Stimulated activated CD8-positive, alpha-beta memory T cell treated with anti-CD3 and anti-CD28 coated beads, Interleukin-12 subunit alpha, Interleukin-12 subunit beta, amount 100 ng/mL, for 4 hours (primary cell): Measurements from ENCODE around the gene PLA2G4A.

Experiments
- DNase-seq: peaks from one replicate; pipeline ENCODE4 v3.0.0-alpha.2; 2020; ENCODE audit warnings: low read depth

PLA2G4A gene

DNA sequence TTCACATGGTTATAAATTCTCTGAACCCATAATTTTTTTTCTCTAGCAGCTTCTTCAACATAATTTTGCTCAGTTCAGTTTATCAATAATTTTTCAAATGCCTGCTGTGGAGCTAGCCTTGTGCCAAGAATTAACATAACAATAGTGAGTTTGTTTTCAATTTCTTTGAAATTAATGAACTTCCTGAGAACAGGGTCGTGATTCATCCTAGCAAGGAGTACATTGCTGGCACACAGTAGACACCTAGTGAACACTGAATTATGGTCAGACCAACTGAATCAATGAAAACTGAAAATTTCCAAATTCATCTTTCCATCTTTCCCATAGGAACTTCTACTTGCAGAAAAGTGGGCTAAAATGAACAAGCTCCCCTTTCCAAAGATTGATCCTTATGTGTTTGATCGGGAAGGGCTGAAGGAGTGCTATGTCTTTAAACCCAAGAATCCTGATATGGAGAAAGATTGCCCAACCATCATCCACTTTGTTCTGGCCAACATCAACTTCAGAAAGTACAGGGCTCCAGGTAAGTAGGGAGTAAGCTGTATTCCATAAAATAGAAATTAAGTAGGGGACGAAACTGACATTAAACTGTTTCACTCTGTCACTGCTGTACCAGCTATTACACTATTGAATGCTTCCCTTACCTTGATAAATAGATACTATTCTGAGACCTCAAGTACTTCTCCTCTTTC, 148.7 kb downstream of the PLA2G4A start:
- no peak for DNase-seq

DNA sequence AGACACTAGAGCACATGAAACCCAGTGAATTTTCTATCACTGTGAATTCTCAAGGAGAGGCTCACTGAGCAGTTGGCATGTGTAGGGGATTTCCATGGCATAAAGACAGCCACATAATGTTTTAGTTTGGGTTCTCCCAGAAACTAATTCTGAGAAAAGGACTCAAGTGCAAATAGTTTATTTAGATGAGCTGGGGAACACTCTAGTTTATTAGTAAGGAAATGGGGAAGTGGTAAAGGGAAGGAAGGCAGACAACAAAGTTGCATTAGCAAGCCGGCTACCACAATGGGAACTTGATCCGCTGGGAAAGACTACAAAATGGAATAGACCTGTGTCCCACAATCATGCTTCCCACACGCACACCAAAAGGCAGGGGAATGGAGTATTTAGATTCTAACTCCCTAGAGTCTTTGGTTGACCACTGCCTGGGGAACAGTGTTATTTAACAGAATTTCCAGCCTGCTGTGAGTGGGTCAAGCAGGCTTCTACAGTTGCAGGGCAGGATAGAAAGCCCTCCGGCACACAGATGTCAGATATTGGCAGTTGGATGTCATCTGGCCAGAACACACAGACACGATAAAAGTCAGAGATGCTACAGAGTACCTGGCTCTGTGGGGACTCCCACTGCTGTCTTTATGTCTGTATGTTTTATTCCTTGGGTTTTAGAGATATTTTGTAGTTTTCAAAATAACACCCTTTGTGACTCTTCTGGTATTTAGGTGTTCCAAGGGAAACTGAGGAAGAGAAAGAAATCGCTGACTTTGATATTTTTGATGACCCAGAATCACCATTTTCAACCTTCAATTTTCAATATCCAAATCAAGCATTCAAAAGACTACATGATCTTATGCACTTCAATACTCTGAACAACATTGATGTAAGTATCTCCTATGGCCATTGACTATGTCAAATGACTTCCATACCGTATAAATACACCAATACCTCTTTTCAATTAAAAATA, 150.1 kb downstream of the PLA2G4A start:
- DNase-seq = no peak

DNA sequence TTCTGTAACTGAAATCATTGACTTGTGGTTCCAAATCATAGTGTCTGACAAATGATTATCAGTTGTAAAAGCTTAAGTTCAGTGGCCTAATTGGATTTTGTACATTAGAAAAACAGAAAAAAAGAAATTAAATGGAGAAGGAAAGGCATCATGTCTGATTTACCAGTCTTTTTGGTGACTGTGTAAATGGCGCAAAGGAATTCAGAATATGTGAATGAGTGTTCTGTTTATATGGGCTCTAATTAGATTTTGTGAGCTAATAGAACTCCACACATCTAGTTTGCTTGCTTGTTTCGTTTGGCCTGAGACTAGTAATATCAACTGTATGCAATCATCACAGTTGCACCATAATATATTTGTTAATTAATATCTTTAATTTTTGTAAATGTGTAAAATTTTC, 151.7 kb downstream of the PLA2G4A start:
- no peak for DNase-seq

DNA sequence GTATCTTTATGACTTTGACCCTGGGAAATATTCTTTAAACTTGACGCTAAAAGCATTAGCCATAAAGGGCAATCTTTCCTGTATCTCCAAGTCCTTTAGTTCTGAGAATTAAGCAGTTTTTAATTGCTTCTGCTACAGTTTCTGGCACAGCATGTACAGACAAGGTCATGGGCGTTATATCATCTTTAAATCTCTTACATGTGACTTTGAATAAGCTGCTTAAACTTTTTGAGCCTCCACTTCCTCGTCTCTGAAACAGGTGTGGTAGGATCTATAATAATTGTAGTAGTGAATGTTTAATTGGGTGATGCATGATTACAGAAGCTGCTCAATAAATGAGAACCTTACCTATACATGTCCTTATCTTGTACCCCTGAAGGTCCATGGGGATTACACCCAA, 153.4 kb downstream of the PLA2G4A start:
- no peak for DNase-seq

DNA sequence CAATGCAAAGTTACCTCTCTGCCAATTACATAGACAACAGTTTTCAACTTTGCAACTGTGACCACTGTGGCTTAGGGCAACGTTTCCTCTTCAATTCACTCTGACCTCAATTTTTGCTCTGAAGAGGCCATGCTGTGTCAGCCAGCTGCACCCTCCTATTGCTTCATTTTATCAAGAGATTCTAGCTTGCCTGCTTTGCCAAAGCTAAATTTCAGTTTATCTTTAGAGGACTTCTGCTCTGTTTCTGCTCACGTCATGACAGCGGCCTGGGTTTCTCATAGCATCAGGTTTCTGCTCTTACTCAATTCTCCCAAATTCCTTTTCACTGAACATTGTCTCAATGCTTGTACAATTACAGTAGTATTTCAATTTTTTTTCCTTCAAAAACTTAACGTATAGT, 154.6 kb downstream of the PLA2G4A start:
- no peak for DNase-seq

DNA sequence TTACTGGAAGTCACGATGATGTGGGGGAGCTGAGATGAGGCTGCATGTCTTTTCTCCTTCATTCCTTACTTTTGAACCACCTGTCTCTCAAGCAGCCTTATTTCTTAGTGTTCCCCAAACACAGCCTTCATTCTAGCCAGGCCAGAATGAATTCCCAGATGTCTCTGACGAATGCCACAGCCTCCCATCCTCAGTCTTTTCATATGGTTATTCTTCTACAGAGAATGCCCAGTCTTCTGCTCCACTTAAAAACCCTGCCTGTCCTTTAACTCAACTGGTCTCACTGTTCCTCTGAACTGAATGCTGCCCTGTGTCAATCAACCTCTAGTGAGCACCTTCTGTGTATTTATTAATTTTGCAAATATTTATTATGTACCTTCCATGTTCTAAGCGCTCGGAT, 156.2 kb downstream of the PLA2G4A start:
- DNase-seq = no peak

DNA sequence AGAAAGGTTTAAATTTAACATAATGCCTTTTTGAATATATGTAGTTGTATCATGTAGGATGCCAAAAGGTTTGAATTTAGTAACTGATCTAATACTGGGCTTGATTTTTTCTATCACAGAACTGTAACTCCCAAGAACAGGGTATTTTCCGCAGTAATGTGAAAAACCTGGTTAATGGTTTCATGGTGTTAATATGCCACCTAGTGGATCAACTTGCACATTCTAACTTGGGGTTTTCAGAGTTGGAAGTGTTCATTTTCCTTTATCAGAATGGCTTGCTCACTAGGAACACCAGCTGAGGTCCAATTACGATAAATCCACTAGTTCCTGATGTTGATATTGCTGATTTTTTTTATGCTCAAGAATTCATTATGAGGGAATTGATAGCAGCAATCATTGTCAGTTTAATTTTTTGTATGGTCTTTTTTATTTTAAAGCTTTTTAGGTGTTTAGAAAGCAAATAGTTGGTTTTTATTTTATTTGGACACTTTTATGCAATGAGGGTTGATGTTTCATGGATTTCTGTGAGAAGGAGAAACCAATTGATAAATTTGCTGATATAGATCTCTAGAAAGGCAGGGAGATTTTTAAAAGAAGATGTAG, 157.2 kb downstream of the PLA2G4A start:
- no peak for DNase-seq

DNA sequence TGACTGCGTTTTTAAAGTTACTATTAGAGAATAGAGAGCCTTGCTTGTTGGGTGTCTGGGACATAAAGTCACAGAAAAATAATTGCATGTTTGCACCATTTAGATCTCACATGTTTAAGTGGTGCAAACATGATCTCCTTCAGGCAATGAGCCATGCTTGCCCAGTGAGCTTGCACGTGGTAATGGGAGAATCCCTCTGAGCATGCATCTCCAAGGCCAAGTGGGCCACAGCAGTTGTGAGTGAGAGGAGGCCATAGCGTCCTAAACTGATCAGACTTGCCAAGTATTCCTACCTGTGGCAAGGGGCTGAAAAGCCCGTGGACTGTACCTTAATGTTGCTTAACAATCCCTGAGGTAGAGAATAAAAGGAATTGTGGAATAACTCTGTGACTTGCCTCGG, 158.3 kb downstream of the PLA2G4A start:
- no peak for DNase-seq

DNA sequence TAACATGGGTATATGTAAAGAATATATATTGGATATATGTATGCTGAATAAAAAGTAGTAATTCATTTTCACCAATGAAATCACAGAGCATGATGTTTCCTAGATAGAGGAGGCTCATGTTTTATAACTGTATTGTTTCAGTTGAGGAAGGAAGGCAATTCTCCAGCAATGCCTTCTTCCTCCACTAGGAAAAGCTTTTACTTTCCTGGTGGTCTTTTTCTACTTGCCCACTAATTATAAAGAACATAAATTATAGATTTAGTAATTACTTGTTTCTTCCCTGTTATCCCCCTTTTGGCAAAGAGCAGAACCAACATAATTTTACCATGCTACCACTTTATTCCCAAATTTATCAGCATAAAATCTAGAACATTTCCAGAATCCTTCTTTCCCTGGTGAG, 159.0 kb downstream of the PLA2G4A start:
- no peak for DNase-seq

DNA sequence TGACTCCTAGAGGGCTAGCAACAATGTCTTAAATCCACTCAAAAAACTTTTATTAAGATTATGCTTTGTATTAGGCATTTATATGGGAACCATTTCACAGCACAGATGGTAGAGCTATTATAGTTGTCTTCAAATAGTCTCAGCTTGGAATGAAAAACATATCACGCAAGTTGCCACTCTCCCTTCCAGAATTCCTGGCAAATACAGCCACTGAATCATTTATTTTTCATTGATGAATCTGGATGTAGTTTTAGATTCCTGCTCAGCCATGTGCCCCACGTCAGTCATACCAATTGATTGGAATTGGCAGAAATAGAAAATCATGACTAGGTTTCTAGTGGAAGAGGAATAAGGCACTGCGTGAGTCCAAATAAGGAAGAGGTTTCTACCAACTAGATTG, 165.2 kb downstream of the PLA2G4A start:
- DNase-seq = no peak

DNA sequence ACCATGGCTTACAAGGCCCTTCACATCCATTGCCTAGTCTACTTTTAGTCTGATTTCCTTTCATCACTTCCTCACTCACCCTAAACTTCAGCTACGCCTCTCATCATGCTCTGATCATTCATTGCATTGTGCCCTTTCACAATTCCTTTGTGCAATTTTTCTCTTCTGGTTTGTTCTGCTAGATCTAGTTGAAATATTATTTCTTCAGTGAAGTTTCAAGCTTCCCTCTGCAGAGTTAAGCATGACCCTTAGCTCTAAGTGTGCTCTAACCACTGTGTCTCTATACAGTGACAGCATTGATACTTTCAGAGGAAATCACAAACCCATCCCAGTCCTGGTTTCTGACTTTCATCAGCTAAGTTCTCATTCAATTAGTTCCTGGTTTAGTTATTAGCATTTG, 166.1 kb downstream of the PLA2G4A start:
- no peak for DNase-seq

DNA sequence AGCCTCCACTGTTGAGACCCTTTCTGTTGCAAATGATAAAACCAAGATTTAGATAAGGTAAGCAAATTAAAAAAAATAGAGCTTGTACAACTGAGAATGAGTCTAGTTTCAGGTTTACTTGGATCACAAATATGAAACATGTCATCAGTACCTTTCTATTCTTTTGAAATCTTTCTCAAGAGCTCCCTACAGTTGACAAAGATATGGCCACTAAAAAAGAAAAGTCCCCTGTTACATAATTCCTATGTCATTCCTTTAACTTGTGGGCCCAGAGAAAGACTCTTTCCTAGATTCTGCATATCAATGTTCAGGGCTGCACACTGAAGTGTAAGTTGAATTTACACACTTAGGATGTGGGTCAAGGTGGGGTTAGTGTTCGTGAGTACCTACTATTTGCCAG, 168.1 kb downstream of the PLA2G4A start:
- DNase-seq = no peak

DNA sequence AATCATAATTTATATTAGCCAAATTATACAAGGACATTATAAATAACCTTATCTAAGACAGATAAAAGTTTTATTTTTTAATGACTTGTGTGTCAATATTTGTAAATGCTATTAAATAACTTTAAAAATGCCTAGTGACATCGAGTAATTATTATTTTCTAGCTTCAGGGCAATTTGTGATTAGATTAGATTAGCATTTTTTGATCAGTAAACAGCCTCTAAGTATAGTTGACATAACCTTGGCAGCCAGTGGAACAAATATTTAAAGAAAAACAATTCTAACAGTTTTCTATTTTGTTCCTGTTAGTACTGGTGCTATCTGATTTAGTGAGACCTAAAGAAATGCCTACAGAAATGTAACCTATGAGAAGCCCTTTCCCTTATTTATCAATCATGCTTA, 169.1 kb downstream of the PLA2G4A start:
- no peak for DNase-seq

DNA sequence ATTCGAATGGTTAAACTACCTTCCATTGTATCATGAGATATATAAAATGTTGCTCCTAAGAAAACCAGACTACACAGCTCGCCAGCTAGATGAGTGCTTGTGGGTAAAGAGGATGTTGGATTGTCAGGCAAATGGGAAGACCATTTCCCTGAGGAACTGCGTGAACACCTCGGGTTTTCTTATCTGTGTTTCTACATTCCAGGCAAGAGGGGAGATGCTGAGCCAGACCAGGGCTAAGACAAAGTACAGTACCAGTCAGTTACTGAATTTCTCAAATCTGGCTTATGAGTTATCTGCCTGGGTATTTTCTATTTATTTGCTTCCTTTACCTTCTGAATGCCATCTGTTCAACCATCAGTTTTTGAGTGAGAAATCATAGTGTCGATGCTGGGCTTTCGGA, 170.8 kb downstream of the PLA2G4A start:
- no peak for DNase-seq

DNA sequence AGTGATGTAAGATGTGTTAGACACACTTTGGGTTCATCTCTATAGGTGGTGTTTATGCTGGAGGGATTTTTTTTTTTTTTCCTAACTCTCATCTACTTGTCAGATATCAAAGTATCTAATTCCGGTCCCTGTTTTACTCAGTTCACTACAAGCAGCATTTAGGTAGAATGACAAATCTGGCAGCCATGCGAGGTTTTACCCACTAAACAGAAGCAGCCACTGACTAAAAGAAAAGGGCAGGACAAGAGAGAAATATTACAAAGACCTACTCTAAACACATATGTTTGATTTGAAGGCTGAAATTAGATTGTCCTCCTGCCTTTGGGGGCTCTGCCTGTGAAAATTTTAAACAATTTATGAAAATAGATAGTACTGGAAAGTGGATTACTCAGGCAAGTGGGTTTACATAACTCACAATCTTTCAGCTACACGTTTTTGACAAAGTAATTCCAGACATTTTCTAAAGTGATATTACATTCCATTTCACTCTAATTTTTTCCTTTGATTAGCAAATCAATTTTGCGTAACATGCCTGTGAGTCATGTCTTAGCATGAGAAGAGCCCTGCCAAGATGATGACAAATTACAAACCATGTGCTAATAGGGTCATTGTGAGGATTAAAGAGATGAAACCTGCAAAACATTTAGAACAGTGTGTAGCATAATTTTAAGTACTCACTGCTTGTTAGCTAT, 172.6 kb downstream of the PLA2G4A start:
- DNase-seq = no peak

DNA sequence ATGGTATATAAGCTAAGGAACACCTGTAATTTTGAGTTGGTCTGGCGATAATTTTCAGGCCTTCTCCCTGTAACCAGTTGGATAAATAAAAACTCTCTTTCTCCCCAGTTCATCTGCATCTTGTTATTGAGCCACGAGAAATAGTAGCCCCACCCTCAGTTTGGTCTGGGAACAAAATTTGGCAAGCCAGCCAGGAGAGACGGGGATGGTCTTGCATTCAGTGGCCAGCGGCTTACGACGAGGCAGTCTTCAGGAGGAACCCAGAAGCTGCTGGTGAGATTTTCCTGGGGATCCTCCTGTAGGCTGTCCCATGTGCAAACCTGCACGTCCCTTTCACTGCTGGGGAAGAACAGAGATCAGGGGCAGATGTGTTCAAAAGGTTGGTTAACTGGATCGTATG, 174.6 kb downstream of the PLA2G4A start:
- DNase-seq = no peak

DNA sequence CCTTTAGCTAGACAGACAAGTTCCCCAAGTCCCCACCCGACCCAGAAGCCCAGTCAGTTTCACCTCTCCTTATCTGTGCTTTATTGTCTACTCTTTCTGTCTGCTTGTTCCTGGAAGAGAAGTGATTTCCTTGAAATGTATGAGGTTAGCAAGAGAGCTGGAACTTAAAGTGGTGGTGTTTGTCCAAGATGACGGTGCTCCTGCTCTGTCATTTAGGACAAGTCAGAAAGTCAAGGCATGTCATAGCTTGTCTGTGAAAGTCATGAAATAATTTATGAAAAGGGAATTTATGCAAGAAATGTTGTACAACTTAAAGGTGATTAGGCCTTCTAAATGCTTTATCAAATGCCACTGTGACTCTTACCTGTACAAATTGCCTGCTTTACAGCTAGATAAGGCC, 178.1 kb downstream of the PLA2G4A start:
- DNase-seq = no peak

DNA sequence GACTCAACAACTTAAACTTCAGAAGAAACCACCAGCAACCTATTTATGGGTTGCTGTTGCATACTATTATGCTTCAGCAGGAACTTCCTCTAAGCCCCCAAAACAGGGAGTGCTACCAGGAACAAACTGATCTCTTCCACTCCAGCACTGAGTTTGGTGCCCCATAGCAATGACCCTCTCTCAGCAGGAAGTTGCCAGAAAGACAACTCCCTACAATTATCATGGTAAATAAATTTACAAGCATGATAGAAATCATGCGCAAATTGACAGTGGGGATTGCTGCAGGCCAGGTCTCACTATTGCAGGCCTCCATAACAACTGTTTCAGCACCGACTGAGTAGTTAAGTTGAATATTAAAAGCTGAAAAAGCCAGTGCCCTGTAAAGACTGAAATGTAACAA, 180.6 kb downstream of the PLA2G4A start:
- DNase-seq = no peak

DNA sequence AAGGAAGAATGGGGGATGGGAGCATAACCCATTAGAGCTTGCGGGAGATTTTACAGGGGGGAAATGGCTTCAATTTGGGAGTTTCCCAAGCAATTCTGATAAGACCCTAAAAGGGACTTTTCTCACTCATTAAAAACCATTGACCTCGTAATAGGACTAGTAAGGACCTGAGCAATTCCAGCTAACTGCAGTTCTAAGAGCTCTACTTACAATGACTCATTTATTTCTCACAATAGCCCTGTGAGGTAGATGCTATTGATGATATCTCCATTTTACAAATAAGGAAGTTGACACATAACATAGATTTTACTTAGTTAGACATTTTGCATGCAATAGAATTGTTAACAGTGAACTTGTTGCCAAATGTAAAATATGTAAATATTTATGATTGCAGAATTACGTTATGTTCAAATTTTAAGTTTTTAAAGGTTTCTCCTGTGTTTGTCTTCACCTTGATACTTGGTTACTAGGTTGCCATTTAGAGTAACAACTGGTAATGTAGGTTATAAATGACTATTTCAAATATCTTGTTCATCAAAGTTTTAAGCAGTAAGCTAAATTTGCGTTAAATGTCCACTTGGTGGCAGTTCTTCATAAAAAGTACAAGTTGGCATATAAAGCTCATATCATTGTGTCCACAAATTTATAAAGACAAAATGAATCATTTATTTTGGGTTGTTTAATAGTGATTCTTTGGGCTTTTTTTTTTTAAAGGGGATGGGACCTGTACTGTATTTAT, 182.0 kb downstream of the PLA2G4A start:
- no peak for DNase-seq

DNA sequence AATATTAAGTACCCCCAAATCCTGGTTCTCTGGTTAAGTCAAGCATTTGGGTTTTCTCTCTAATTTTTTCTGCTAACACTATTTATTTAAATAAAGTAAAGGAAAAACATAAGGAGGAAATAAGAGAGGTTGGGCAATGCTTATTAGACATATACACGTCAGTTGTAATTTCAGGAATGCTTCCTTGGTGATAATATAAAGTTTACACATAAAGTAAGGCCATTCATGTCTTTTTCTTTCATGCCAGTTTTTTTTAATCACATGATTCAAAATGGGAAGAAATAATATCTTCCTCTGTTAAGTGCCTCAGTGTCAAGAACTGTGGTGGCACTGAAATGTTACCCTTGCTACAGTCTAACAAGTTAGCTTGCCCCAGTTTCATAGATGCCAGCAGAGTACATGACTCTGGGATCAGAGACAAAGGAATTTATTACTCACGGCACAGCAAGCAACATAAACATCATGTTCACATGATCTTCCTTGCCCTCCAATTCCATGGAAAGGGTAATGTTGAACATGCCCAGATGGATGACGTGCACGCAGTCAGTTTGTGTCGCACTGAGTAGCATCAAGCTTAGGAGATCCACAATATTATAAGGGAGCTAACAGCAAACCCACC, 184.9 kb downstream of the PLA2G4A start:
- DNase-seq = no peak

DNA sequence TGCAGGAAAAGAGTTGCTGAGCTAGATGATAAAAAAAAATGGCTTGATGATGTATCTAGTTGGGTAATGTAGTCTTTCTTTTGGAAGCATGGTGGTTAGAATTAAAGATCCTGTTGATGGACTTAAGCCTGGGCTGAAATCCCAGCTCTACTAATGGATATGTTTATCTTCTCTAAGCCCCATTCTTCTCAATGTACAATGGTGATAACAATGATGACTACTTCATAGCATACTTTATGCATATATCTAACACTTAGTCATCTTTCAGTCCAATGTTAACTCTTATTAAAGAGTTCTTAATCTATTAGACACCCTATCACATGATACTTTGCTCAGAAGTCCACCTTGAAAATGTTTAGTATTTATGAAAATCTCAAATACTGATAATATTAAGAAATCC, 189.5 kb downstream of the PLA2G4A start:
- DNase-seq = no peak
